Measurements from ENCODE around the gene DNAJB7.

DNA sequence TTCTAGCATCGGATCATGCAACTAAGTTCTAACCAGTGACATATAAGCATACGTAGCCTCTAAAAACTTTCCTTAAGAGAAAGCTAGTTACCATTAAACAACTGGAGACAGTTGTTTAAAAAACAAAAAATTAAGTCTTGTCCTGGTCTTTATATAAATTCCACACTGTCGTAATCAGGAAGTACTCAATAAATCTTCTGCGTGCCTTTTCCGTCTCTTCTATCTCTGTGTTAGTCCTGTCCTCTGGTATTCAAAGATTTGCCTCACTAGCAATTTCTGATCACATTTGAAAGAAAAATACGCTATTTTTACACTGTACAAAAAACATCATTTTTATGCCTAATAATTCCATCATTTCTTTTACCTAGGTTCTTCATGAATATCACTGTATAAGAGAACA, 32.8 kb downstream of the DNAJB7 start:
- no peak for TF ChIP-seq CTCF (IDR thresholded peaks at IDR 0.05)
- TF ChIP-seq EZH2 (IDR thresholded peaks at IDR 0.05; ENCODE audit: borderline replicate concordance, insufficient read depth, low read depth, low read length, poor library complexity, severe bottlenecking), result no peak

All from B cell (primary cell).